Keratinocyte (primary cell): ENCODE measurements around the gene RFC5.

Source experiments
- EZH2 ChIP-seq: IDR thresholded peaks from one replicate; pipeline ENCODE4 v1.6.1; 2012; ENCODE audit warnings: inconsistent platforms, mild to moderate bottlenecking, low read length, moderate library complexity
- TF ChIP-seq, protein P1 (sequence below), 3 experiments: IDR thresholded peaks in 1 of 3; conservative IDR thresholded peaks in 1 of 3; optimal IDR thresholded peaks in 1 of 3; 2 replicates in 2 of 3; 3 replicates in 1 of 3; pipeline versions ENCODE3 to v1.5.1; 2011; ENCODE audit warnings: low read length in 3 of 3, mild to moderate bottlenecking in 3 of 3, moderate library complexity in 2 of 3, control low read depth in 1 of 3, inconsistent platforms in 1 of 3; ENCODE audit not compliant: insufficient read depth in 2 of 3; ENCODE audit errors: extremely low read depth in 1 of 3

DNA sequence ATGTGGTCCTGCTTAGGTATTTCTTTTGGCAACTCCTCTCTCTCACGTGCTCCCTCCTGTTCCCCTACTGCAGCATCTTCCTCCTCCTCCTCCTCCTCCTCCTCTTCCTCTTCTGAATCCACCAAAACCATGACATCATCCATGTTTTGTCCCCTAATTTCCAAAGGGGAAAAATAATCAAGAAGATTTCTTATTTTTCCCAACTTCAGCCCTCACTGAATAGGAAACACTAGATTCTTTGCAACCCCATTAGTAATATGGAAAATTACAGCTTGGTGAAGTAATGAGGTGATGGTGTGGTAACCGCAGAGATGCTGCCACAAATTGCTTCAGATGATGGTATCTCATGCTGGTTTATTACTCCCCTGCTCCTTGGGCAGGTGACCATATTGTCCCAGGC lies 51.9 kb downstream of the RFC5 start:
- TF ChIP-seq, protein P1, sequence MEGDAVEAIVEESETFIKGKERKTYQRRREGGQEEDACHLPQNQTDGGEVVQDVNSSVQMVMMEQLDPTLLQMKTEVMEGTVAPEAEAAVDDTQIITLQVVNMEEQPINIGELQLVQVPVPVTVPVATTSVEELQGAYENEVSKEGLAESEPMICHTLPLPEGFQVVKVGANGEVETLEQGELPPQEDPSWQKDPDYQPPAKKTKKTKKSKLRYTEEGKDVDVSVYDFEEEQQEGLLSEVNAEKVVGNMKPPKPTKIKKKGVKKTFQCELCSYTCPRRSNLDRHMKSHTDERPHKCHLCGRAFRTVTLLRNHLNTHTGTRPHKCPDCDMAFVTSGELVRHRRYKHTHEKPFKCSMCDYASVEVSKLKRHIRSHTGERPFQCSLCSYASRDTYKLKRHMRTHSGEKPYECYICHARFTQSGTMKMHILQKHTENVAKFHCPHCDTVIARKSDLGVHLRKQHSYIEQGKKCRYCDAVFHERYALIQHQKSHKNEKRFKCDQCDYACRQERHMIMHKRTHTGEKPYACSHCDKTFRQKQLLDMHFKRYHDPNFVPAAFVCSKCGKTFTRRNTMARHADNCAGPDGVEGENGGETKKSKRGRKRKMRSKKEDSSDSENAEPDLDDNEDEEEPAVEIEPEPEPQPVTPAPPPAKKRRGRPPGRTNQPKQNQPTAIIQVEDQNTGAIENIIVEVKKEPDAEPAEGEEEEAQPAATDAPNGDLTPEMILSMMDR (optimal IDR thresholded peaks at IDR 0.05 in 1 of 3, IDR thresholded peaks at IDR 0.05 in 1 of 3, conservative IDR thresholded peaks at IDR 0.05 in 1 of 3; ENCODE audit: extremely low read depth in 1 of 3, insufficient read depth in 2 of 3, low read length in 3 of 3), result no peak
- no peak for TF ChIP-seq EZH2
